ENCODE data around the gene KCNJ1. TPM values are rescaled to one million over a fixed set of nuclear protein-coding genes. Genes with fewer than 3 reads are reported as not detected.

Gene KCNJ1
- total RNA-seq, 2 experiments from 2014 or later = not detected

- CTCF ChIA-PET = interaction anchor here (0.6 to 5.9 kb wide), 37 partner anchors 9 to 868 kb away, joined by 3 to 141 read pairs (median 4); no protein-coding TSS in a partner anchor
- no peaks in the 10 kb centered on the region for H3K36me3 Mint-ChIP-seq
- H3K4me3 Mint-ChIP-seq = no peak overlapping the region
- H3K27ac Mint-ChIP-seq = no peak overlapping the region
- H3K4me1 Mint-ChIP-seq = peaks cover 7% of the 10 kb centered on the region
- peaks cover 72% of the 10 kb centered on the region for H3K27me3 Mint-ChIP-seq
- ATAC-seq (peak; percentile 82), DNase-seq (peak; percentile 71)
- H3K9me3 Mint-ChIP-seq (ENCODE audit: low read depth) = no peaks in the 10 kb centered on the region
These were observed 17.7 kb upstream of the KCNJ1 start for GRCh38 chr11:128884703-128885338.

DNA sequence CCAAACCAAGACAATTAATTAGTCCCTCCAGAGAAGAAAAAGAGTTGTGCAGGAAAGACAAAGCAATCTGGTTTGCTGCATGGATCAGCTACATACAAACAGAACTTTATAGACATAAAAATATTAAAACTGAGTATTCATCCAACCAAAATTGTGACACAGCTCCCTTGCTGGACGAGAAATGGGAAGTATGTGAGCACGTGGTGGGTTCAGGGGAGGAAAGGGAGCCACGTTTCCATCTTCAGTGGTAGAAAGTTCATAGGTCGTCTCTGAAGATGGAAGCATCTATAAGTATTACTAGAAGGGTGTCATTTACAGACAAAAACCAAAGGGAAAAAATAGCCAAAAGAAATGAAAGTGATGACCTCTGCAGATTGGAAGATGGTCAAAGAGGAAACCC lies 17.0 kb upstream of the KCNJ1 start:
- no peak for ATAC-seq
- no peaks in the 10 kb centered on the region for H3K9me3 Mint-ChIP-seq (ENCODE audit: low read depth)

GRCh38 chr11:128882451-128882850 lies 15.4 kb upstream of the KCNJ1 start:
- Mint-ChIP-seq H3K9me3 (ENCODE audit: low read depth) (no peaks in the 10 kb centered on the region), H3K27me3 (peaks cover 54% of the 10 kb centered on the region), H3K4me1 (peaks cover 7% of the 10 kb centered on the region), H3K27ac (no peak overlapping the region), H3K36me3 (no peaks in the 10 kb centered on the region), H3K4me3 (no peak overlapping the region)
- DNase-seq = no peak
- no peak for ATAC-seq
- CTCF ChIA-PET = interaction anchor here (0.7 to 2.5 kb wide), 3 partner anchors 13 to 74 kb away, joined by 4 to 10 read pairs (median 8); no protein-coding TSS in a partner anchor

More for the DNA sequence above, 17.0 kb upstream of the KCNJ1 start:
- H3K4me1 Mint-ChIP-seq = peaks cover 7% of the 10 kb centered on the region
- no peak overlapping the region for H3K4me3 Mint-ChIP-seq
- CTCF ChIA-PET = interaction anchor here (0.6 to 5.9 kb wide), 23 partner anchors 9 to 867 kb away, joined by 3 to 141 read pairs (median 8); no protein-coding TSS in a partner anchor
- H3K36me3 Mint-ChIP-seq = no peaks in the 10 kb centered on the region
- no peak overlapping the region for H3K27ac Mint-ChIP-seq
- no peak for DNase-seq
- H3K27me3 Mint-ChIP-seq = peaks cover 64% of the 10 kb centered on the region

DNA sequence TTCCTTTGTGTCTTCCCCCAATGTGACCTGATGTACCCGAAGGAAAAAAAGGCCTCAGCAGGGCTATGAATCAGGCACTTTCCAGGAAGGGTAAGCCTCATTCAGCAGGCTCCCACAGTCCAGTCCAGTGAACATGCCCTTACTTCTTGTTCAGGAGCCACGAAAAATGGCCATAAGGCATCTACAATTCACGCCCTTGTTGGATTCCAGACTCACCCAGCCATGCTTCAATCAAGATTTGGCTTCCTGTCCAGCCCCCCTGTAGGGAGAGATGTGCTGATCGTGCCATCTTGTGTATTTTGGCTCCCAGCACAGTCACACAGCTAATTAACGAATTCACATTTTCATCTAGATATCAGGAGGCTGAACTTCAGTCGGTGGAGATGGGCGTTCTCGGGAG lies 14.1 kb upstream of the KCNJ1 start:
- Mint-ChIP-seq H3K36me3 (no peaks in the 10 kb centered on the region), H3K9me3 (ENCODE audit: low read depth) (no peaks in the 10 kb centered on the region), H3K4me1 (no peaks in the 10 kb centered on the region), H3K27ac (no peak overlapping the region), H3K4me3 (no peak overlapping the region), H3K27me3 (peaks cover 54% of the 10 kb centered on the region)
- no peak for ATAC-seq
- DNase-seq = no peak
- CTCF ChIA-PET = interaction anchor here (1.1 to 2.5 kb wide), 3 partner anchors 11 to 75 kb away, joined by 3 to 10 read pairs (median 8); no protein-coding TSS in a partner anchor

DNA sequence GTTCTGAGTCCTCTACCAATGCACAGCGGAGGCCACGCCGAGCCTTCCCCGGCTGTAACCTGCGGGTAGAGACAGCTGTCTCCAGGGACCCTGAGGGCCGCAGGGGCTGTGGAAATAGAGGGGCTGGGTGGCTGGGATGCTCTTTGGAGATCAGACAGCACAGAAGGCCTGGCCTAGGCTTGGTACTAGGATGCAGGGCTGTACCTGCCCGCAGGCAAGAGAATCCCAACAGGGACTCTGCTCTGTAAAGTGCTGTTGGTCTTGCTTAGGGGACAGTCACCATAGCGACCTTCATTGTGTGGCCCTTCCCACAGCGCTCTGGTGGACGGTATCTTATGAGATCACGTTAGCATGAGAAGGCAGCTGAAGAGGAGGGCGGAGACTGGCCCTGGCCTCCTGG lies 12.7 kb upstream of the KCNJ1 start:
- H3K36me3 Mint-ChIP-seq = no peaks in the 10 kb centered on the region
- CTCF ChIA-PET = interaction anchor here (1.9 to 2.5 kb wide), 2 partner anchors 11 to 77 kb away, joined by 8 to 10 read pairs; no protein-coding TSS in a partner anchor
- no peaks in the 10 kb centered on the region for H3K4me1 Mint-ChIP-seq
- DNase-seq (no peak), ATAC-seq (no peak)
- H3K27ac Mint-ChIP-seq = no peak overlapping the region
- H3K4me3 Mint-ChIP-seq = no peak overlapping the region
- H3K27me3 Mint-ChIP-seq = peaks cover 49% of the 10 kb centered on the region
- H3K9me3 Mint-ChIP-seq (ENCODE audit: low read depth) = no peaks in the 10 kb centered on the region

- no peak overlapping the region for H3K27ac Mint-ChIP-seq
- CTCF ChIA-PET = interaction anchor here (0.6 to 1.9 kb wide), 4 partner anchors 8 to 81 kb away, joined by 3 to 8 read pairs (median 4); no protein-coding TSS in a partner anchor
- no peaks in the 10 kb centered on the region for H3K9me3 Mint-ChIP-seq (ENCODE audit: low read depth)
- H3K4me1 Mint-ChIP-seq = no peaks in the 10 kb centered on the region
- H3K36me3 Mint-ChIP-seq = no peaks in the 10 kb centered on the region
- DNase-seq (no peak), ATAC-seq (no peak)
- H3K27me3 Mint-ChIP-seq = peaks cover 48% of the 10 kb centered on the region
- H3K4me3 Mint-ChIP-seq = no peak overlapping the region
These were observed 11.4 kb upstream of the KCNJ1 start for GRCh38 chr11:128878455-128878854.

- CTCF ChIA-PET = interaction anchor here (0.7 to 1.2 kb wide), 2 partner anchors 9 to 29 kb away, joined by 3 read pairs; no protein-coding TSS in a partner anchor
- H3K36me3 Mint-ChIP-seq = no peaks in the 10 kb centered on the region
- no peak for ATAC-seq
- no peaks in the 10 kb centered on the region for H3K4me1 Mint-ChIP-seq
- peaks cover 46% of the 10 kb centered on the region for H3K27me3 Mint-ChIP-seq
- no peak for DNase-seq
- H3K9me3 Mint-ChIP-seq (ENCODE audit: low read depth) = no peaks in the 10 kb centered on the region
- H3K4me3 Mint-ChIP-seq = no peak overlapping the region
- H3K27ac Mint-ChIP-seq = no peak overlapping the region
These were observed 10.6 kb upstream of the KCNJ1 start for GRCh38 chr11:128877726-128878125.

DNA sequence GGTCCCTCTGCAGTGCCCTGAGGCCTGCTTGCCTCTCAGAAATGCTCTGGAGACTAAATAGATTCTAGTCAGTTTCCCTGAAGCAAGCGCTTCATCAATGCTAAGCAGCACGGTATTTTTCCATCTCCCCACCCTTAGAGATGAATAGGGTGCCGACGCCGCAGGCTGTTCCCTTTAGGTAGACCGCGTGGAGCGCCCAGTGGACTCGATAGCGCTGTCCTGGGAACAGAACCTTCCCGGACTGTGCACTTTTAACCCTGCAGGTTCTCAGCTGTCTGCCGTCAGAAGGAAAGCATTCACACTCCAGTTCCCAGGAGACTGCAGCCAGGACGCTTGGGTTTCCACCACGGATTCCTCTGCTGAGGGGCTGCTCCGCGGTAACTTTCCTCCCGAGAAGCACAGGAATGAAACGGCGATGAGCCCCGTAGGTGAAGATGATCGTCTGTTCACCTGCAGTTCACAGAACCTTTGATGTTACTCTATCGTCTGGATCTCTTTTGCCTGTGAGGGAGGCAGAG lies 9.1 kb upstream of the KCNJ1 start:
- H3K9me3 Mint-ChIP-seq (ENCODE audit: low read depth) = no peaks in the 10 kb centered on the region
- no peaks in the 10 kb centered on the region for H3K36me3 Mint-ChIP-seq
- H3K4me3 Mint-ChIP-seq = no peak overlapping the region
- no peak overlapping the region for H3K27ac Mint-ChIP-seq
- CTCF ChIA-PET = interaction anchor here (1.3 to 3.2 kb wide), 2 partner anchors 9 to 17 kb away, joined by 3 to 25 read pairs; no protein-coding TSS in a partner anchor
- DNase-seq (no peak), ATAC-seq (no peak)
- peaks cover 33% of the 10 kb centered on the region for H3K27me3 Mint-ChIP-seq
- H3K4me1 Mint-ChIP-seq = no peaks in the 10 kb centered on the region

DNA sequence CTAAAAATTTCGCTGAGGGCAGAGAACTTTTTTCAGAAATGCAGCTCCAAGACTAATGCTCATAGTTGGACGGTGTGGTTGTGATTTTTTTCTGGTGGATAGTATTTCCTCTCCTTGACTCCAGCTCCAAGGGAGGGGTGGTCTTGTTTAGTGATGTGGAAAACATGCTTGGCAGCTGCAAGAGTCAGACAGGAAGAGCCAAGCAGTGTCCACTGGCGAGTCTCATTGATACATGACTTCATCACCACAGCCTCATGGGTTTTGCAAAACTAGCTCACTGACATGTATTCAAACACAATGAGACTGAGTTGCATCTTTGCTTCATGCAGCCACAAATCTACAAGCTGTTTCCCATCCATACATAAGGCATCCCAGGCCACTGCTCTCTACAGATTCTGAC lies 7.3 kb upstream of the KCNJ1 start:
- peaks cover 28% of the 10 kb centered on the region for H3K27me3 Mint-ChIP-seq
- no peak overlapping the region for H3K27ac Mint-ChIP-seq
- H3K4me1 Mint-ChIP-seq = no peaks in the 10 kb centered on the region
- CTCF ChIA-PET = interaction anchor here (0.8 to 3.2 kb wide), 4 partner anchors 11 to 82 kb away, joined by 3 to 25 read pairs (median 3); no protein-coding TSS in a partner anchor
- H3K4me3 Mint-ChIP-seq = no peak overlapping the region
- ATAC-seq (no peak), DNase-seq (no peak)
- H3K9me3 Mint-ChIP-seq (ENCODE audit: low read depth) = no peaks in the 10 kb centered on the region
- no peaks in the 10 kb centered on the region for H3K36me3 Mint-ChIP-seq

DNA sequence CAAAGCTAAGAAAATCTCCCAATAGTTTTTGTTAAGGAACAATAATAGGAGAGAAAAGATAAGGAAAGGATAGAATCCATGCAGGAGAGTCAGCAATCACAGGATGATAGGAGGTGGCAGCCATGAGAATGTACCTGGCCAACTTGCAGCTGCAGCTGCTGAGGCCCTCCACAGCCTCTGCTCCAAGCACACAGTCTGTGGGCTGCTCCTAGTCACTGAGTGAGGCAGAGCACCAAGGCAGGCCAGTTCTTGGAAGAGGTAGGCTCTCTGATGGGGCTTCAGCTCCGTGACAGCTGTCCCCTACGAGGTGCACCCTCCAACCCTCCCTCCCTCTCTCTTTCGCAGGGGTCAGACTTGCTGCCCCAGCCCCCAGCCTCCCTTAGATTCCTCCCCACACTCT lies 5.5 kb upstream of the KCNJ1 start:
- no peaks in the 10 kb centered on the region for H3K9me3 Mint-ChIP-seq (ENCODE audit: low read depth)
- H3K36me3 Mint-ChIP-seq = no peaks in the 10 kb centered on the region

GRCh38 chr11:128872094-128872493 lies 5.0 kb upstream of the KCNJ1 start:
- Mint-ChIP-seq H3K4me1 (no peaks in the 10 kb centered on the region), H3K9me3 (ENCODE audit: low read depth) (no peaks in the 10 kb centered on the region), H3K4me3 (no peak overlapping the region), H3K27me3 (peaks cover 23% of the 10 kb centered on the region), H3K36me3 (no peaks in the 10 kb centered on the region), H3K27ac (no peak overlapping the region)
- CTCF ChIA-PET = interaction anchor here (1.0 to 1.6 kb wide), 2 partner anchors 11 to 13 kb away, joined by 3 to 4 read pairs; no protein-coding TSS in a partner anchor
- ATAC-seq = no peak
- DNase-seq = no peak

More for the DNA sequence above, 5.5 kb upstream of the KCNJ1 start:
- Mint-ChIP-seq H3K27me3 (peaks cover 26% of the 10 kb centered on the region), H3K27ac (no peak overlapping the region), H3K4me3 (no peak overlapping the region), H3K4me1 (no peaks in the 10 kb centered on the region)
- CTCF ChIA-PET = interaction anchor here (1.6 kb wide), 1 partner anchor 12 kb away, joined by 4 read pairs; no protein-coding TSS in a partner anchor
- ATAC-seq = no peak
- no peak for DNase-seq

- Mint-ChIP-seq H3K27ac (no peak overlapping the region), H3K36me3 (no peaks in the 10 kb centered on the region)
- ATAC-seq = no peak
These were observed 4.1 kb upstream of the KCNJ1 start for GRCh38 chr11:128871168-128871610.

DNA sequence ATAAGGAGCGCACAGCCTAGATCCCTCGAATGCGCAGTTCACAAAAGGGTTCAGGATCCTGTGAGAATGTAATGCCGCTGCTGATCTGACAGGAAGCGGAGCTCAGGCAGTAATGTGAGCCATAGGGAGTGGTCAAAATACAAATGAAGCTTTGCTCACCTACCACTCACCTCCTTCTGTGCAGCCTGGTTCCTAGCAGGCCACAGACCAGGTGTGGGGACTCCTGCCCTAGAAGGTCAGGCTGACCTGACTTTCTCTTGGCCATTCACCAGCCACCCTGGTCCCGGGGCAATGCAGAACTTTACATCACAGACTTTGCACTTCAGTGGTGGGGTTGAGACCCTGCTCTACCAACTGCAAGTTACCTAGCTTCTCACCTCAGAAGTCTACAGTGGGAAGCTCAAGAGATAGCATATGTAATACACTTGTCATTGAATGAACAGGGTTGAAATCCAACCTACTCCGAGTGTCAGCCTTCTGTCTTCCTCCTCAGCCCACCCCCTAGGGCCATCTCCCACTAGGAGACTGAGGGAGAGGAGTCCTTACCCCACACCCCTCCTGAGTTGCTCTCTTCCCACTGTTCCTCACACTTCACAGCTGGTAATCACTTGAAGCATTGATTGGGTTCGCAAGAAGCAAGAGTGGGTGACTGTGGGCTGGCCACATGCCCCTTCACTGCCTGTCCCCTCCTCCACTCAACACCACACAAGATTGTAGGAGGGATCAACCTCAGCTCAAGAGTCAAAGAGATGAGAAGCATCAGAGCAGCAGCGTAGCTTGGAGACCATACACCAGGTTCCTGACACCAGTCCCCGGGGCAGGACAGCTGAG lies 2.0 kb upstream of the KCNJ1 start:
- Mint-ChIP-seq H3K36me3 (no peaks in the 10 kb centered on the region), H3K9me3 (ENCODE audit: low read depth) (no peaks in the 10 kb centered on the region), H3K4me3 (no peak overlapping the region), H3K4me1 (no peaks in the 10 kb centered on the region), H3K27ac (no peak overlapping the region), H3K27me3 (peaks cover 6% of the 10 kb centered on the region)
- CTCF ChIA-PET = interaction anchor here (1.0 to 1.6 kb wide), 6 partner anchors 10 to 711 kb away, joined by 3 to 11 read pairs (median 6); no protein-coding TSS in a partner anchor
- DNase-seq (peak; percentile 59), ATAC-seq (peak; percentile 55)

More at GRCh38 chr11:128871168-128871610, 4.1 kb upstream of the KCNJ1 start:
- peaks cover 16% of the 10 kb centered on the region for H3K27me3 Mint-ChIP-seq
- no peak overlapping the region for H3K4me3 Mint-ChIP-seq
- CTCF ChIA-PET = interaction anchor here (1.0 kb wide), 1 partner anchor 11 kb away, joined by 3 read pairs; no protein-coding TSS in a partner anchor
- no peaks in the 10 kb centered on the region for H3K4me1 Mint-ChIP-seq
- H3K9me3 Mint-ChIP-seq (ENCODE audit: low read depth) = no peaks in the 10 kb centered on the region
- no peak for DNase-seq
